Ishikawa (cell line): ENCODE results near the gene TNC.

ENCODE experiments used
- CEBPB ChIP-seq: IDR thresholded peaks from 2 replicates; pipeline ENCODE4 v1.6.1; 2012
- CREB1 ChIP-seq: IDR thresholded peaks from 2 replicates; pipeline ENCODE4 v1.6.1; 2012; ENCODE audit warnings: low read depth
- EGR1 ChIP-seq: IDR thresholded peaks from 2 replicates; pipeline ENCODE4 v1.6.1; 2012
- EP300 ChIP-seq: IDR thresholded peaks from 2 replicates; pipeline ENCODE4 v1.6.1; 2012; ENCODE audit warnings: borderline replicate concordance
- FOXM1 ChIP-seq: IDR thresholded peaks from 2 replicates; pipeline ENCODE4 v1.6.1; 2012; ENCODE audit warnings: low read depth, borderline replicate concordance
- RAD21 ChIP-seq: IDR thresholded peaks from 2 replicates; pipeline ENCODE4 v1.6.1; 2012; ENCODE audit warnings: low read depth
- TAF1 ChIP-seq: IDR thresholded peaks from 2 replicates; pipeline ENCODE4 v1.6.1; 2012; ENCODE audit warnings: low read depth, mild to moderate bottlenecking
- YY1 ChIP-seq: IDR thresholded peaks from 2 replicates; pipeline ENCODE4 v1.6.1; 2012; ENCODE audit warnings: low read depth
- TF ChIP-seq, protein P1 (sequence below): IDR thresholded peaks from 2 replicates; pipeline ENCODE4 v1.6.1; 2012
- TF ChIP-seq, protein P2 (sequence below): IDR thresholded peaks from 2 replicates; pipeline ENCODE4 v1.6.1; 2012; ENCODE audit warnings: low read depth, mild to moderate bottlenecking

DNA sequence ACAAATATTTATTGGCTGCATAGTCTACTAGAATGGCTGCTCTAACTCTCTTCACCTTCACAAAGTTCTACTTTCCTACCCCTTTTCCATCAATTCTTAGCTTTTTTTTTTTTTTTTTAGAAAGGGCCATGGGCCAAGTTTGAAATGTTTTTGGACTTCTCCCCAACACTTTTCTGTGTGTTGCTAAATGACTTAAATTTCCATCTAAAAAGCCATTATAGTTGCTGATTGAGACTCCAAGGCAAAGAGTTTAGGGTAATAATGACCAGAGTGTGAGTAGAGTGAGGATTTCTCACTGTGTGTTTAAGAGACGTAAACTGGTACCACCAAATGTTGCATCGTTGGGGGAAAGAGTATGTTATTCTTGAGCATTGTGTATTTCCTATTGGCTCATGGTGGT is 24.4 kb downstream of the TNC start:
- TF ChIP-seq, protein P1, sequence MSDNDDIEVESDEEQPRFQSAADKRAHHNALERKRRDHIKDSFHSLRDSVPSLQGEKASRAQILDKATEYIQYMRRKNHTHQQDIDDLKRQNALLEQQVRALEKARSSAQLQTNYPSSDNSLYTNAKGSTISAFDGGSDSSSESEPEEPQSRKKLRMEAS, result no peak
- TF ChIP-seq YY1 (no peak), EP300 (no peak), FOXM1 (no peak), CREB1 (no peak), TAF1 (no peak), CEBPB (no peak), EGR1 (no peak), RAD21 (no peak)
- TF ChIP-seq, protein P2, sequence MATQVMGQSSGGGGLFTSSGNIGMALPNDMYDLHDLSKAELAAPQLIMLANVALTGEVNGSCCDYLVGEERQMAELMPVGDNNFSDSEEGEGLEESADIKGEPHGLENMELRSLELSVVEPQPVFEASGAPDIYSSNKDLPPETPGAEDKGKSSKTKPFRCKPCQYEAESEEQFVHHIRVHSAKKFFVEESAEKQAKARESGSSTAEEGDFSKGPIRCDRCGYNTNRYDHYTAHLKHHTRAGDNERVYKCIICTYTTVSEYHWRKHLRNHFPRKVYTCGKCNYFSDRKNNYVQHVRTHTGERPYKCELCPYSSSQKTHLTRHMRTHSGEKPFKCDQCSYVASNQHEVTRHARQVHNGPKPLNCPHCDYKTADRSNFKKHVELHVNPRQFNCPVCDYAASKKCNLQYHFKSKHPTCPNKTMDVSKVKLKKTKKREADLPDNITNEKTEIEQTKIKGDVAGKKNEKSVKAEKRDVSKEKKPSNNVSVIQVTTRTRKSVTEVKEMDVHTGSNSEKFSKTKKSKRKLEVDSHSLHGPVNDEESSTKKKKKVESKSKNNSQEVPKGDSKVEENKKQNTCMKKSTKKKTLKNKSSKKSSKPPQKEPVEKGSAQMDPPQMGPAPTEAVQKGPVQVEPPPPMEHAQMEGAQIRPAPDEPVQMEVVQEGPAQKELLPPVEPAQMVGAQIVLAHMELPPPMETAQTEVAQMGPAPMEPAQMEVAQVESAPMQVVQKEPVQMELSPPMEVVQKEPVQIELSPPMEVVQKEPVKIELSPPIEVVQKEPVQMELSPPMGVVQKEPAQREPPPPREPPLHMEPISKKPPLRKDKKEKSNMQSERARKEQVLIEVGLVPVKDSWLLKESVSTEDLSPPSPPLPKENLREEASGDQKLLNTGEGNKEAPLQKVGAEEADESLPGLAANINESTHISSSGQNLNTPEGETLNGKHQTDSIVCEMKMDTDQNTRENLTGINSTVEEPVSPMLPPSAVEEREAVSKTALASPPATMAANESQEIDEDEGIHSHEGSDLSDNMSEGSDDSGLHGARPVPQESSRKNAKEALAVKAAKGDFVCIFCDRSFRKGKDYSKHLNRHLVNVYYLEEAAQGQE, result no peak
